ENCODE results near the gene STX2.

DNA sequence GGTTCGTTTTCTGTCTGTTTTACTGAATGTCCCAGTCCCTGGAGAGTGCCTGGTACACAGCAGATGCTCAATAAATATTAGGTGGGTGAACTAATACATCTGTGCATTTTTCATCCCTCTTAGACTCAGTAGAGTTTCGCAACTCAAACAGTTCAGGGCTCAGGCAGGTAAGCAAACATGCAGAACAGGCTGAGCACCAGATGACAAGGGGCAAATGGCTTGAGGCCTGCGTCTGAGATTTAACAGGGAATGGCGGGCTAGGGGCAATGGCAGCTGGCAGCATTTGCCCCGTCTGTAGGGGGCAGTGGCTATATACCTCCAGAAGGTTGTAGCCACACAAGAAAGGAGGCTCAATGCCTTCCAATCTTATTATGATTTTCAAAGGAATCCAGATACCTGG, 24.2 kb upstream of the STX2 start:
- TF ChIP-seq, protein P1, sequence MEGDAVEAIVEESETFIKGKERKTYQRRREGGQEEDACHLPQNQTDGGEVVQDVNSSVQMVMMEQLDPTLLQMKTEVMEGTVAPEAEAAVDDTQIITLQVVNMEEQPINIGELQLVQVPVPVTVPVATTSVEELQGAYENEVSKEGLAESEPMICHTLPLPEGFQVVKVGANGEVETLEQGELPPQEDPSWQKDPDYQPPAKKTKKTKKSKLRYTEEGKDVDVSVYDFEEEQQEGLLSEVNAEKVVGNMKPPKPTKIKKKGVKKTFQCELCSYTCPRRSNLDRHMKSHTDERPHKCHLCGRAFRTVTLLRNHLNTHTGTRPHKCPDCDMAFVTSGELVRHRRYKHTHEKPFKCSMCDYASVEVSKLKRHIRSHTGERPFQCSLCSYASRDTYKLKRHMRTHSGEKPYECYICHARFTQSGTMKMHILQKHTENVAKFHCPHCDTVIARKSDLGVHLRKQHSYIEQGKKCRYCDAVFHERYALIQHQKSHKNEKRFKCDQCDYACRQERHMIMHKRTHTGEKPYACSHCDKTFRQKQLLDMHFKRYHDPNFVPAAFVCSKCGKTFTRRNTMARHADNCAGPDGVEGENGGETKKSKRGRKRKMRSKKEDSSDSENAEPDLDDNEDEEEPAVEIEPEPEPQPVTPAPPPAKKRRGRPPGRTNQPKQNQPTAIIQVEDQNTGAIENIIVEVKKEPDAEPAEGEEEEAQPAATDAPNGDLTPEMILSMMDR (IDR thresholded peaks at IDR 0.05), result no peak
- no peak for TF ChIP-seq POLR2AphosphoS5 (IDR thresholded peaks at IDR 0.05)
- TF ChIP-seq POLR2A (IDR thresholded peaks at IDR 0.05), result no peak

Measured in prostate gland (tissue), 2 donors.